Hematopoietic multipotent progenitor cell treated with erythropoietin and hydrocortisone succinate and interleukin-3 and kit ligand, for 8 days (in vitro differentiated cells): Measurements from ENCODE around the gene PECR.

Experiments used
- DNase-seq: peaks from one replicate; pipeline ENCODE4 v3.0.0-alpha.2; 2015

PECR gene

DNA sequence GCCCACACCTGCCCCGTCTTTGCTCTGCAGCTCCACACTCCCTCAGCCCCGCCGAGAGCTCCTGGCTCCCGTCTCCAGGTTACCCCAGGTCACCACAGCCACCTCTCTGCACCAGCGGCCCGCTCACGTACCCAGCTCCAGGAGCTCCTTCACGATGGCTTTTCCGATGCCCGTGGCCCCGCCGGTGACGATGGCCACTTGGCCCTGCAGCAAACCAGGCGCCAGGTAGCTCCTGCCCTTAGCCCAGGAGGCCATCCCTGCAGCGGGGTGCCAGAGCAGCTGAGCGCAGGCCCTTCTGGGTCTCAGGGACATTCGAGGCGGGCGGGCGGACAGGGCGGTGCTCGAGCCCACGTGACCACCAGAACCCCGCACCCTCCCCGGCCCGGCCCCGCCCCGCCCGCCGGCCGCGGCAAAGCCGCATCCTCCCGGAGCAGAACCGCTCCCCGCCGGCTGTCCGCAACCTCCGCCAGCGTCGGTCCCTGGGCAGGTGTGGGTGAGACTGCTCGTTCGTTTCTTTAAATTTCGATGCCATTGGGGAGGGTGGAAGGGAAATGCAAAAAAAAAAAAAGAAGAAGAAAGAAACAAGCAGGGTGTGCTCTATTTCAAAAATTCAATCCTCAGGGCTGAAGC lies at the start of gene PECR, which contains the start of gene TMEM169:
TSS of gene PECR (minus strand) at position 323 of the 630 bp plus-strand sequence. CDS start at position 255, 68 bp downstream.
TSS of gene TMEM169 (plus strand) at position 433 of the 630 bp plus-strand sequence. CDS start 14,045 bp downstream, outside the sequence.
- peak; percentile 74 for DNase-seq

DNA sequence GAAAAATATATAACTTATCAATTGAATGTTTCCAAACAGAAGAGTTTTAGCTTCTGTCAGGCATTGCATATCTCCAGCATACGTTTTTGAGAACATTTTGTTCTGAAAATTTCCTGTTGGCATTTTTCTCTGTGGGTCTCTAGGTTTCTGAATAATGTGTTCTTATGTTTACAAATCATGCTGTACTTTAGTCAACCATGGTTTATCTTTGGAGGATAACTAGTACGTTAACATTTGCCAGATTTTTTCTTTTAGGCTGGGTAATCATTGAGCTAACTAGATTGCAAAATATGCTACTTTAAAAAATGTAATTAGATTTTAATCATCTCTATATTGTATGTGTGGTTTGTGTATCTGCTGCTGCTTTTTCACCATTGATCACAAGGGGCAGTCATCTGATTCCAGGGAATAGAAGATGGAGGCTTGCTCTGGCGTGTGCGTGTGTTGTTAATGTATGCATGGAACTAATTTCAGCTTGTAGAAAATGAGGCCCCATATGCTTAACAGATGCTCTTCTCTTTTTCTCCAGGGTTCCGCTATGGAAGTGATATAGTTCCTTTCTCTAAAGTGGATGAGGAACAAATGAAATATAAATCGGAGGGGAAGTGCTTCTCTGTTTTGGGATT lies 48.9 kb upstream of the PECR start:
- no peak for DNase-seq

DNA sequence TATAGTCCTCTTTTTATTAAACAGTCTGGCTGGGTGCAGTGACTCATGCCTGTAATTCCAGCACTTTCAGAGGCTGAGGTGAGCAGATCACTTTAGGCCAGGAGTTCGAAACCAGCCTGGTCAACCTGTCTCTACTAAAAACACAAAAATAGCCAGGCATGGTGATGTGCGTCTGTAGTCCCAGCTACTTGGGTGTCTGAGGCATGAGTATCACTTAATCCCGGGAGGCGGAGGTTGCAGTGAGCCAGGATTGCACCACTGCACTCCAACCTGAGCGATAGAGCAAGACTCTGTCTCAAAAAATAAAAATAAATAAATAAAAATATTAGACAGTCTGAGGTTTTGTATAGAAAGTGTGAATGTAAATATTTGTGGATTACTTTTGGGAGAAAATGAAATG lies 45.3 kb upstream of the PECR start:
- DNase-seq = no peak

DNA sequence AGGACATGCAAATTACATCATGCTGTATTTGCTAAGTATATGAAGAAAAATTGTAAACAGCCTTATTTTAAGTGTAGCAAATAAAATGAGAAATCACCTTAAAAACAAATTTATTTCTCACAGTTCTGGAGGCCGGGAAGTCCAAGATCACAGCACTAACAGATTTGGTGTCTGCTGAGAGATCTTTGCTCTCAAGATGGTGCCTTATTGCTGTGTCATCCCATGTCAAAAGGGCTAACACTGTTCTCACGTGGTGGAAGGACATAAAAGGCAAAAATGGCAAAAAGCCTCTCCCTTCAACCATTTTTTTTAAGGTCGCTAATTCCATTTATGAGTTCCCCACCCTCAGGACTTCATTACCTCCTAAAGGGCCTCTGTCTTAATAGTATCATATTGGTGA lies 39.6 kb upstream of the PECR start:
- no peak for DNase-seq

DNA sequence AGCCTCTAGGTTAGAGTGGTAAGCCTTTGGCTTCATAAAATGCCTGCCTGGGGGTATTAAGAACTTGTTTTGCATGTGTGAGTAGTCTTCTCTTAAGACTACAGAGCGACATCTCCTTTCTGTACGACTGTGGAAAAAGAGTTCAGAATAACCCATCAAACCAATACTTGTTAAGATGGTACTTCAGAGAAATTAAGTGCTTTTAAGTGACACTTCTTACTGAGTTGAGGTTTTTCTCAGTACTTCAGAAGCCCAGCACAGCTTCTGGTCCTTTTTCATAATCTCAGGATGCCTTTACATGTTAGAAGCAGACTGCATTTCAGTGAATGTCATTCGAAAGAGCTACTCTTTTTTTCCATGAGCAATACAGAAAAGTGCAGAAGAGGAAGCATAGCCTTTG lies 38.4 kb upstream of the PECR start:
- no peak for DNase-seq

DNA sequence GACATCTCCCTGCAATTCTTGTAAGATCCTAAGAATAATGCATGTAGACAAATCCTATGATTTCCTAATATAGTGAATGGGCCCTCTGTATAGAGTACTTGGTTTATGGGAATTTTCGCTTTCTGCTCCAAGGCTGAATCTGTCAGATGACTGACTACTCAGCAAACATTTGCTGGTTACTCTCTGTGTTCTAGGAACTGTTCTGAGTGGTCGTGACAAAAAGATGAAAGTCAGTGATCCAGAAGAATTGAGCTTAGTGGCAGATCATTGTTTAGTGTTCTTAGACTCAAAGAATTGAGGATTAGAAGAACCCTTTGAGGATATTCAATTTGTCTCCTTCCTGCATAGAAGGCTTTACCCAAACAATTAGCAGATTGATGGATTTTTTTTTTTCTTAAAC lies 37.5 kb upstream of the PECR start:
- DNase-seq = no peak

DNA sequence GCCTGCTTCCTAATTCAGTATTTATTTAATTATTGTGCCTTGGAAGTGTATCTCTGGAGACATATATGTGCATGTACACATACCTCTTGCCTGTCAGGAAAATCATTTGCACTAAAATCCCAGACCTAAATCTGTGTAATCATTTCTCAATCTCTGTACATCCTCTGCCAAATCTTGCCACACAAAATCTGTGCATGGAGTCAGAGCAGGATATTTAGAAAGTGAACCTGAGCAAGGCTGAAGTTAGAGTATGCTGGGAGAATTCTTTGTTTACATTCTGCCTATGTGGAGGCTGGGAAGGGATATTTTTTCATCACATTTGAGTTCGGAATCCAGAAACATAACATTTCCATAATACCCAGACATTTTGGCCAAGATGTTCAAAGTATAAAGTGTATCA lies 36.9 kb upstream of the PECR start:
- no peak for DNase-seq

DNA sequence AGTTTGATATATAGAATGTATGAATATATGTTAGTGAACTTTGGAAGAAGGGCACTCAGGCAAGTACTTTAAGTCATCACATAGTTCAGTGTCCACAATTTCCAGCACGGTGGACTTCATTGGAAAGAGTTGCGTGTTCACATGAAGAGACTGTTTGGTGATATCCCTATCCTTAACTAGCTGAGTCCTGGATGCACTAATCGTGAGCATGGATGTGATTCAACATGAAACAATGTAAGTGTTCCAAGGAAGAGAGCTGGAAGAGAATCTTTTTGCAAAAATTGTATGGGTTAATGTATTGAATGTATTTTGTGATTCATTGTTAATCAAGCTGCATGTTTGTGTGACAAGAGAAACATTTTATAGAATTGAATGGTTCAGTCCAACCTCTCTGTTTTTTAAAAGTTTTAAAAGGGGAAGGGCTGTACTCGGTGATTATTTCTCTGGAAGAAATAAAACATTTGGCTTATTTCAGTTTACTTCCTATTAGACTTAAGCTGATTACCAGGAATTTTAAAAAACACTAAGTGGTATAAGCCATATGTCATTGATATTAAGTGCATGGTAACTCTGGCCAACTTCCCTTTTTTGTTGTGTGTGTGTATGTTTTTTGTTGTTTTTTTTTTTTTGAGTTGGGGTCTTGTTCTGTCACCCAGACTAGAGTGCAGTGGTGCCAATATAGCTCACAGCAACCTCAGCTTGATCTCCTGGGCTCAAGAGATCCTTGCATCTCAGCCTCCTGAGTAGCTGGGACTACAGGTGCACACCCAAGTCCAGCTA lies 36.1 kb upstream of the PECR start:
- DNase-seq = no peak

DNA sequence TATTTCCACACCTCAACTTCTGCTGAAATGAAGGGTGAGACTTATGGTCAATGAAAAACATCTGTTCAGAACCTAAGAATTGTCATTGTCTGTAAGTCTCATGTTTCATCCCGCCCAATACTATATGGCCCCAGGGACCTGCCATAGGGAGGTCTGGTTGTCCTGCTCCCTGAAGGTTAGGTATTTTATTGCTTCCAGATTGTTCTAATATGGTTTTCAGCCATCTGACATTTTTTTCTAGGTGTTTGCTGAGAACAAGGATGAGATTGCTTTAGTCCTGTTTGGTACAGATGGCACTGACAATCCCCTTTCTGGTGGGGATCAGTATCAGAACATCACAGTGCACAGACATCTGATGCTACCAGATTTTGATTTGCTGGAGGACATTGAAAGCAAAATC lies 34.8 kb upstream of the PECR start:
- DNase-seq = no peak

DNA sequence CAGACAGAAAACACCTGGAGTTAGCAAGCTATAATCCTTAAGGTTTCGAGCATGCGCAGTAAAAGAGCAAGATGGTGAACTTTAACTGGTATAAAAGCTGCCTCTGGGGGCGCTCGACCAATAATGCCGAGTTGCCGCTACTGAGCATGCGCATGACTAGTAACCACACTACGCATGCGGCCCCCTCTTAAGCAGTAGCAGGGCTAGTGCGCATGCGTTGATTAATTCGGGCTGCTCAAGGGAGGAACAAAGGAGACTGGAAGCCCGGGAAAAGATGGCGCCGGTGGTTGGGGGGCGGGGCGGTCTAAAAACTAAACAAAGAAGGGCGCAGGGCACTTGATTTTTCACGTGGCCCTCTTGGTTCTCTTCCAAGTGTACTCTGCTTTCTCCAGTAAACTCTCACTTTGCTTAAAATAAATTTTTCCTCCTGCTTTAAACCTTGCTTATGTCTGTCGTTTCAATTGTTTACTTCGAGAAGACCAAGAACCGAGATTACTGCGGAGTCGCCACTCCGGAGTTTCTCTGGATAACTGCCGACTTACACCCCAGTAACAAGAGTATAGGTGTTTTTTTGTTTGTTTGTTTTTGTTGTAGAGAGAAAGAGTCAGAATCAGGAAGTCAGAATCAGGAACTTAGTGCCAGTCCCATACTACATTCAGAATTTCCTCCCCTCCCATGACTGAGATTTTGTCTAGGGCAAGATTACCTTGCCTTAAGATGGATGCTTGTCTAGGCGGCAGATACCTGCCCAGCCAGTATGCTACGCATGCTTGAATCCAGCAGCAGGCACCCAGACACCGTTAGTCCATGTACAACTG lies 33.3 kb upstream of the PECR start:
- DNase-seq = peak; percentile 99

DNA sequence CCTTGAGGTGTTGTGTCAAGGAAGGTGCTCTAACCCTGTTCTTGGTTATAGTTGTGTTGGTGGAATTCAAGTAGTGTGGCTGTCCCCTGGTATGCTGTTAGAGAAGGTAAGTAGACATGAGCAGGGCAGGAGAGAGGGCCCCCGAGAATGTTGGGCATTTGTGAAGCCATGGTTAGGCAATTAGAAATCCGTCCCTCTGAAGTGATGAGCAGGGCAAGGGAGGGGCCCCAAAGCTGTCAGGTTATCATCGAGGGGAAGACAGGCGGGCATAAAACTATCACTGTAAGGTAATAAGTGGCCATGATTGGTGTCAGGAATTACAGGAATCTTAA lies 32.7 kb upstream of the PECR start:
- no peak for DNase-seq

DNA sequence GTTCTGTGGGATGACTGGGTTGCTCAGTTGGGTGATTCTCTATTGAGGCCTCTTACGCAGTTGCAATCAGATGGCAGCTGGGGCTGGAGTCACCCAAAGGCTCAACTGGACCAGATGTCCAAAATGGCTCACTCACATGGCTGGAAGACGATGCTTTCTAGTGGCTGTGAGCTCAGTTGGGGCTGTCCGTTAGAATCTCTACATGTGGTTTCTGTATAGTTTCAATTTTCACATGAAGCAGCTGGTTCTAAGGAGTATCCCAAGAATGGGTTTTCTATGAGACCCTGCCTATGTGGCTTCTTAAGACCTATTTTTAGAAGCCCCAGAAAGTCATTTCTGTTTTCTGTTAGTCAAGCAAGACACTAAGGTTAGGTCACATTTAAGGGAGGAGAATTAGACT lies 32.0 kb upstream of the PECR start:
- DNase-seq = no peak

DNA sequence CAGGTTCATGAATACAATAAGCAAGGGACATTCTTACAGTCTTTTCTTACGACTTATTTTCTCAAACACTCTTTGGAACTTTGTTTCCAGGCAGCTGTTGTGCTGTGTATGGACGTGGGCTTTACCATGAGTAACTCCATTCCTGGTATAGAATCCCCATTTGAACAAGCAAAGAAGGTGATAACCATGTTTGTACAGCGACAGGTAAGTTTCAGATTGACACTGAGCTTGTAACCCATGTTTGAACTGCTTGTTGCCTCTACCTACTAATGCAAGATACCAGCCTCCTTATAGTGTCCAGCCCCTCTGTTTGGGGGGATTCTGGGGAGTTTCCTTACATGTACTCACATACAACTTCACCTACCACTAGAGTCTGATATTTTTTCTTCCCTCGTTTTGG lies 31.3 kb upstream of the PECR start:
- no peak for DNase-seq

DNA sequence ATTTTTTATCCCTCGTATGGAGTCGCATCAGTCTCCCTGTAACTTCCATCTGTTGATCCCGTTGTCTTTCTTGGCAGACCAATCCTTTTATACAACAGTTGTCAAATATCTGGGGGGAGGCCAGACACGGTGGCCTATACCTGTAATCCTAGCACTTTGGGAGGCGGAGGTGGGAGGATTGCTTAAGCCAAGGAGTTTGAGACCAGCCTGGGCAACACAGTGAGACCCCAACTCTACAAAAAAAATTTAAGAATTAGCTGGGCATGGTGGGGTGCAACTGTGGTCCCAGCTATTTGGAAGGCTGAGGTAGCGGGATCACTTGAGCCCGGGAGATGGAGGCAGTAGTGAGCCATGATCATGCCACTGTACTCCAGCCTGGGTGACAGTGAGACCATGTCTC lies 29.5 kb upstream of the PECR start:
- DNase-seq = no peak

DNA sequence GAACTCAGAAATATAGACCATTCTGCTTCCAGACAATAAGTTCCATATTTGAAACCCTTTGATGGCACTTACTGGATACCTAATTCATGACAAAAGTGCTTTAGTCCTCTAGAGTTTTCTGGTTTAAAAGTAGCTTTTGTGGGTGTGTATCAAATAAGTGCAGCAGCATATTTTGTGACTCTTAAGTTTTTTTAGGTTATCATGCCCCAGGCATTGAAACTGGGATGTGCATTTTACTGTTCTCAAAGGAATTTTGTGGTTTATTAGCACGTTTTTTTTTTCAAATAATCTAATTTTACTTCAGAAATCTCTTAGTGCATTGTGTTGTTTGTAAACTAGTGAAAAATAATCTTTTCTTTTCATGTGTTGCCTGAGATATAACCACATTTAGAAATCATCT lies 29.0 kb upstream of the PECR start:
- no peak for DNase-seq

DNA sequence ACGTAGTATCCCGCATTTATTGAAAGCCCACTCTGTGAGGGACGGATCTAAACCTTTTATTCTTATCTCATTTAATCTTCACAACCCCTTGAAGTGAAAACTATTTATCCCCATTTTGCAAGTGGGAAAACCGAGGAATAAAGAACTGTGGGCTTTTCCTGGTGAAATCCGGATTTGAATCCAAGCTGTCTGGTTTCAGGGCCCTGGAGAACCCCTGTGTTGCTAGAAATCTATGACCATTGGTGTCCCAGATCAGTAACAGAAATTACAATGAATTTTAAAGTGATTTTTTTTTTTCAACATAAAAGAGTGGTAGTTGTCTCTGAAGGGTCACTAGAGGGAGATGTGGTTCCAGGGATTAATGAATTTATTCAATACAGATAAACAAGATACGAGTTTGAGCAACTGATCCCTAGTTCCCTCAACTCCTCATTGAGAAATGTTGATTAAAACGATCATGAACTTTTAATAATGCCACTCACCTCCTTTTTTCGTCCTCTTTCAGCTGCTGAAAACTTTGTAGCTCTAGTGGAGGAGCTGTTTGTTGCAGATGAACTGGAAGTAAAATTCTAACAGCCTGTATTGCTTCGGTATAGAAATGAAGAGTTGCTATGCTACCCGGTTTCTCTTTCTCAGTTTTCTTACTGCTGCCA lies 28.5 kb upstream of the PECR start:
- peak; percentile 74 for DNase-seq

DNA sequence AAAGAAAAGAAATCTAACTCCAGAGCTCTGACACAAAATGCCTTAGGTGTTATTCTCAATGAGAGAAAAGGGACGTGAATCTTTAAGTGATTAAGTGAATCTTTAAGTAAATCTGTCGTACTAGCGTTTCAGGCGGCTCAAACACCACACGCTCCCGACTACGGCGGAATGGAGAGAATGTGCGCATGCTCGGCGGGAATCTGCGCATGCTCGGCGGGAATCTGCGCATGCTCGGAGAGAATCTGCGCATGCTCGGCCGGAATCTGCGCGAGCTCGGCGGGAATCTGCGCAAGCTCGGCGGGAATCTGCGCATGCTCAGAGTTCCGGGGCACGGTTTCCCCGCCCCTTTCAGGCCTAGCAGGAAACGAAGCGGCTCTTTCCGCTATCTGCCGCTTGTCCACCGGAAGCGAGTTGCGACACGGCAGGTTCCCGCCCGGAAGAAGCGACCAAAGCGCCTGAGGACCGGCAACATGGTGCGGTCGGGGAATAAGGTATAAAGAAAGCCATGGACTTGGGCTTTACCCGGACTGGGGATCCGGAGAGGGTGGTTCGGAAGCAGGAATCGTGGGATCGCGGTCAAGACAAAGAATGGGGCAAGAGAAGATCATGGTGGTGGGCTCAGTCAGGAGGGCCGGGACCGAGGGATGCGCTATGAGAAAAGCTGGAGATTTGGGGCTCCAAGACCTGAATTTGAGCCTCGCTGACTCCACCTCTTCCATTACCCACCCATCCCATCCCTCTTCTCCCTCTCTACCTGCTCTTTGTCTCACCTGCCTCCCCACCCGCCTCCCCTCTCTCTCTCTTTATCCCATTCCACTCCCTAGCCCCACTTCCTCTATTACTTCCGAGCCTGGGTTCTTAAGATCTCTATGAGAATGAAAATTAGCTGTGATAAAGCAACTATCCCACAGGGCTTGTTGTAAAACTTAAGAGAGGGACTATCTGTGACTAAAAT lies 27.6 kb upstream of the PECR start, which contains the start of gene XRCC5:
TSS of gene XRCC5 (plus strand) at position 382 of the 955 bp plus-strand sequence. CDS start at position 471, 89 bp downstream.
- DNase-seq = peak; percentile 97

DNA sequence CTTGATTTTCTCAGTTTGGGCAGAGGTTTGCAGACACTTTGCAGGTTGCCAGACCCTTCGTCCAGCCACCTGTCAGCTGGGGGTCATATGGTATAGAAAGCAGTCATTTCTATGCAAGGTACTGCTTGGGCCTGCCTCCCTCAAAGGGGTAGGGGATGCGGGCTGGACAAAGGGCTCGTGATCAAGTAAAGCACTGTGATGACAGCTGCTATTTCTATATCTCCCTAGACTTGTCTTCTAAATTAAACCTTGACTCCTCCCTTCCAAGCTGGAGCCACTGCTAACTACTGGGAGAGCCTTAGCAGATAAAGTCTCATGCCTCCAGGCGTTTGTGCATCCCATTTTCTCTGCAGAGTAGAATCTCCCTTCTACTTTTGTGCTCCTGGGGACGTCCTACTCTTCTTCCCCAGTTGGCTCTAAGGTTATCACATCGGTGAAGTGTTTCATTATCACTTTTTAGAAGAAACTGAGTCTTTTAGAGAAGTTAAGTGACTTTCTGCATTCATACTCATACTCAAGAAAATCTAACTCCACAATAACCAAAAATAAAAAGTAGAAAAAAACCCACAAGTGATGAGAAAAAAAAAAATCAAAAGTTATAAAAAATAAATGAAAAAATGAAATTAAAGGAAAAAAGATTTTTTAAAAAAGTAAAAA lies 26.8 kb upstream of the PECR start:
- DNase-seq = peak; percentile 62

DNA sequence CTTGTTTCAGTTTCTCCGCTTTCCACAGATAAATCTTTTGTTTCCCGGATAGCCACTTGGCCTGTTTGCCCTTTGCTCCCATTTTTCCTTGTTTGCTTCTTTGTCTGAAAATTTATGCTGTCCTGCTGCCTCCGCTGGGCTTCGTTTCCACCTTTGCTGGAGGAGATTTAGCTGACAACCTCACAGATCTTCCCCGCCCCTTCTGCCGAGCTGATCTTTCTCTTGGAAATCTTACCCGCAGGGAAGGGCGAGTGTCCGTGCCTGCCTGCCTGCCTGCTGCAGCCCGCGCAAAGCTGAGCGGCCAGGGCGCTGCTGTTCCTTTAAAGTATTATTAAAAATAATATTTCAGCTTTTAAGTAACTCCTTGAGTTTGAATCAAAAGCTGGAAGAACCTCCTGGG lies 26.2 kb upstream of the PECR start:
- no peak for DNase-seq

DNA sequence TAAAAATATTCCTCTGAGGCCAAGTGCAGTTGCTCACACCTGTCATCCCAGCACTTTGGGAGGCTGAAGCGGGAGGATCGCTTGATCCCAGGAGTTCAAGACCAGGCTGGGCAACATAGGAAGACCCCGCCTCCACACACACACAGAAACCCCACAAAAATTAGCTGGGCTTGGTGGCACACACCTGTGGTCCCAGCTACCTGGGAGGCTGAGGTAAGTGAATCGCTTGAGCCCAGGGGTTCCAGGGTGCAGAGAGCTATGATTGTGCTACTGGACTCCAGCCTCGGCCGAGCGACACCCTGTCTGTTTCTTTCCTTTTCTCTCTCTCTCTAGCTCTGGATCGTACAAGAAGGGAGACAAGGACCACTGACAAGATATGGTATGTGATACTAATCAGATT lies 25.7 kb upstream of the PECR start:
- no peak for DNase-seq

DNA sequence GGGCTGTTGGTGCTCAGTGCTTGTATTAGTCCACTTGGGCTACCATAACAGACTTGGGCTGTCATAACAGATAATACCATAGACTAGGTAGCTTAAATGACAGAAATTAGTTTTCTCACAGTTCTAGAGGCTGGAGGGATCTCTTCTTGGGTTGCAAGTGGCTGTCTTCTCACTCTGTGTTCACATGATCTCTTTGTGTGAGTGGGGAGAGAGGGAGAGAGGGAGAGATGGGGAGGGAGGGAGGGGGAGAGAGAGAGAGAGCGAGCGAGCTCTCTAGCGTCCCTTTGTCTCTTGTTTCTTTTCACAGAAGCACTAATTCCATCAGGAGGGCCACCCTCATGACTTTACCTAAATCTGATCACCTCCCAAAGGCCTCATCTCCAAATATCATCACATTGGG lies 23.1 kb upstream of the PECR start:
- no peak for DNase-seq
